MM.1S (cell line): ENCODE measurements around the gene SUSD1.
"Not testable (repeated sequence)": the region's sequence is repeated elsewhere in the genome, so short reads cannot be mapped to it uniquely, and the experiment has no call there.

Experiments used
- DNase-seq: peaks from one replicate; pipeline ENCODE4 v3.0.0-alpha.2; 2015
- H2AFZ ChIP-seq: fragments of 300-600 bp; sonication (generic); 2 replicates; pipeline ENCODE4 v1.6.0; 2016; ENCODE audit warnings: antibody characterized with exemption, low read length
- H3F3A ChIP-seq: fragments of 300-600 bp; sonication (generic); 2 replicates; pipeline ENCODE4 v1.6.1; 2016; ENCODE audit warnings: mild to moderate bottlenecking, antibody characterized with exemption, low read length, moderate library complexity, mixed read lengths; ENCODE audit not compliant: insufficient read depth
- H3K27ac ChIP-seq: fragments of 300-600 bp; sonication (generic); 2 replicates; pipeline ENCODE4 v1.5.1; 2016; ENCODE audit warnings: mild to moderate bottlenecking, low read length
- H3K27me3 ChIP-seq: fragments of 300-600 bp; sonication (generic); replicated peaks from 2 replicates; pipeline ENCODE4 v1.6.0; 2016; ENCODE audit warnings: low read length; ENCODE audit not compliant: insufficient read depth
- H3K36me3 ChIP-seq: fragments of 300-600 bp; sonication (generic); replicated peaks from 2 replicates; pipeline ENCODE4 v1.6.1; 2016; ENCODE audit warnings: mild to moderate bottlenecking, low read length, mixed read lengths; ENCODE audit not compliant: insufficient read depth
- H3K4me1 ChIP-seq: fragments of 300-600 bp; sonication (generic); 2 replicates; pipeline ENCODE4 v1.6.1; 2016; ENCODE audit warnings: low read length, mixed read lengths
- H3K4me2 ChIP-seq: fragments of 300-600 bp; sonication (generic); 2 replicates; pipeline ENCODE4 v1.6.0; 2016; ENCODE audit warnings: low read depth, low read length
- H3K4me3 ChIP-seq: fragments of 300-600 bp; sonication (generic); 2 replicates; pipeline ENCODE4 v1.5.1; 2016; ENCODE audit warnings: low read length, mixed read lengths
- H3K79me2 ChIP-seq: fragments of 300-600 bp; sonication (generic); 2 replicates; pipeline ENCODE4 v1.6.1; 2016; ENCODE audit warnings: mixed run types, low read length, mixed read lengths
- H3K9ac ChIP-seq: fragments of 300-600 bp; sonication (generic); 2 replicates; pipeline ENCODE4 v1.6.1; 2016; ENCODE audit warnings: low read length, mixed read lengths
- H3K9me2 ChIP-seq: fragments of 300-600 bp; sonication (generic); replicated peaks from 2 replicates; pipeline ENCODE4 v1.6.1; 2016; ENCODE audit warnings: mild to moderate bottlenecking, low read length, mixed read lengths; ENCODE audit not compliant: insufficient read depth
- H3K9me3 ChIP-seq: fragments of 300-600 bp; sonication (generic); replicated peaks from 2 replicates; pipeline ENCODE4 v1.6.1; 2016; ENCODE audit warnings: mild to moderate bottlenecking, low read length, mixed read lengths; ENCODE audit not compliant: insufficient read depth
- H4K20me1 ChIP-seq: fragments of 300-600 bp; sonication (generic); 2 replicates; pipeline ENCODE4 v1.6.1; 2016; ENCODE audit warnings: mild to moderate bottlenecking, low read length, moderate library complexity, mixed read lengths; ENCODE audit not compliant: insufficient read depth
- EZH2 ChIP-seq: fragments of 300-600 bp; sonication (generic); optimal IDR thresholded peaks from 2 replicates; pipeline ENCODE3; 2017; ENCODE audit warnings: low read depth, mild to moderate bottlenecking, antibody characterized with exemption, low read length, mixed read lengths
- EZH2phosphoT487 ChIP-seq: fragments of 300-600 bp; sonication (generic); IDR thresholded peaks from 2 replicates; pipeline ENCODE4 v1.6.1; 2018; ENCODE audit warnings: antibody characterized with exemption, low read length
- TF ChIP-seq, protein P1 (sequence below): fragments of 300-600 bp; sonication (generic); IDR thresholded peaks from 2 replicates; pipeline ENCODE4 v1.5.1; 2016; ENCODE audit warnings: antibody characterized with exemption, low read length, mixed read lengths

SUSD1 gene

DNA sequence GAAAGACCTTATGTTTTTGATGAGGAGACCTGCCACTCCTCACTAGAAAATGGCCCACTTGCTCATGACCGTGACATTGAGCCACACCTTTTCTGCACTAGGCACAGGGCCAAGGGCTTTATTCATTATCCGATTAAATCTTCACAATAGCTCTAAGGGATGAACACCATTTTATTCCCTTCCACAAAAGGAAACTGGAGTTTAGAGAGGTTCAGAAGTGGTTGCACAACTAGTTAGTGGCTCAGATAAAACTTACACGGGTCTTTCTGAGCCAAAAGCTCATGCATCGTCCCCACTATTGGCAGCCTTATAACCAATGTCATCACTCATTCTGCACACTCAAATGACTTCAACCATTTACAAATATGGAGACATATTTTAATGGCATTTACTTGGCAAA lies 39.4 kb downstream of the SUSD1 start:
- no peak overlapping the region for H3K4me2 ChIP-seq
- no peak overlapping the region for H3K9ac ChIP-seq
- H2AFZ ChIP-seq: no peak overlapping the region
- H3K9me3 ChIP-seq: no peaks in the 10 kb centered on the region
- H3K79me2 ChIP-seq: no peaks in the 10 kb centered on the region
- peaks cover 4% of the 10 kb centered on the region; the same call in 1 of the 2 replicates for H3K4me1 ChIP-seq
- no peaks in the 10 kb centered on the region for H4K20me1 ChIP-seq
- no peak overlapping the region for H3K27ac ChIP-seq
- no peaks in the 10 kb centered on the region for H3K9me2 ChIP-seq
- 0 out of 2 replicates have a peak, but pooled peaks cover 3% of the 10 kb centered on the region for H3F3A ChIP-seq
- H3K36me3 ChIP-seq: no peaks in the 10 kb centered on the region
- no peaks in the 10 kb centered on the region for H3K27me3 ChIP-seq
- no peak for DNase-seq
- H3K4me3 ChIP-seq: no peak overlapping the region
- TF ChIP-seq EZH2 (no peak), EZH2phosphoT487 (no peak)
- TF ChIP-seq, protein P1, sequence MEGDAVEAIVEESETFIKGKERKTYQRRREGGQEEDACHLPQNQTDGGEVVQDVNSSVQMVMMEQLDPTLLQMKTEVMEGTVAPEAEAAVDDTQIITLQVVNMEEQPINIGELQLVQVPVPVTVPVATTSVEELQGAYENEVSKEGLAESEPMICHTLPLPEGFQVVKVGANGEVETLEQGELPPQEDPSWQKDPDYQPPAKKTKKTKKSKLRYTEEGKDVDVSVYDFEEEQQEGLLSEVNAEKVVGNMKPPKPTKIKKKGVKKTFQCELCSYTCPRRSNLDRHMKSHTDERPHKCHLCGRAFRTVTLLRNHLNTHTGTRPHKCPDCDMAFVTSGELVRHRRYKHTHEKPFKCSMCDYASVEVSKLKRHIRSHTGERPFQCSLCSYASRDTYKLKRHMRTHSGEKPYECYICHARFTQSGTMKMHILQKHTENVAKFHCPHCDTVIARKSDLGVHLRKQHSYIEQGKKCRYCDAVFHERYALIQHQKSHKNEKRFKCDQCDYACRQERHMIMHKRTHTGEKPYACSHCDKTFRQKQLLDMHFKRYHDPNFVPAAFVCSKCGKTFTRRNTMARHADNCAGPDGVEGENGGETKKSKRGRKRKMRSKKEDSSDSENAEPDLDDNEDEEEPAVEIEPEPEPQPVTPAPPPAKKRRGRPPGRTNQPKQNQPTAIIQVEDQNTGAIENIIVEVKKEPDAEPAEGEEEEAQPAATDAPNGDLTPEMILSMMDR: no peak

DNA sequence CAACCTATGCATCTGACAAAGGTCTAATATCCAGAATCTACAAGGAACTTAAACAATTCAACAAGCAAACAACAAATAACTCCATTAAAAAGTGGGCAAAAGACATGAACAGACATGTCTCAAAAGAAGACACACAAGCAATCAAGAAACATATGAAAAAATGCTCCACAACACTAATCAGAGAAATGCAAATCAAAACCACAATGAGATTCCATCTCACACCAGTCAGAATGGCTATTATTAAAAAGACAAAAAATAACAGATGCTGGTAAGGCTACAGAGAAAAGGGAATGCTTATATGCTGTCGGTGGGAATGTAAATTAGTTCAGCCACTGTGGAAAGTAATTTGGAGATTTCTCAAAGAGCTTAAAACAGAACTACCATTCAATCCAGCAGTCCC lies 41.3 kb downstream of the SUSD1 start:
- H4K20me1 ChIP-seq, H3K9me2 ChIP-seq, H2AFZ ChIP-seq, H3K27me3 ChIP-seq, H3K36me3 ChIP-seq, H3F3A ChIP-seq, H3K9ac ChIP-seq, H3K79me2 ChIP-seq, DNase-seq, H3K27ac ChIP-seq, H3K4me1 ChIP-seq, H3K9me3 ChIP-seq, H3K4me2 ChIP-seq, H3K4me3 ChIP-seq: not testable (repeated sequence)

DNA sequence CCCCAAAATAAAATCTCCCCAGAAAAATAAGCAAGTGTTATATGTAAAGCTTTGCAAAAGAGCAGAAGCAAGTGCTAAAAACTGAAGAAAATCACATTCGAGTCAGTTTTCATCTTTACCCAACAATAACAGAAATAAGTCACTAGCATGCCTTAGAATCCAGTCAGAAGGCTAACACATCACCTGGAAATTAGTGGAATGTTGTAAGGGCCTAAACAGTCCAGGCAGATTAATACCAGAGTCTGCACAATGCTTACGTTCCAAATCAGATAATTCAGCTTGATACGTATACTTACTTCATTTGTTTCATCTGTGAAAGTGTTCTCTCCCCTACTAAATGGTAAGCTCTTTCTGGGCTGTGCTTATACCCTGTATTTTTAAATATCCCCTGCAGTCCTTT lies 42.7 kb downstream of the SUSD1 start:
- Histone ChIP-seq H3K27me3 (no peaks in the 10 kb centered on the region), H3K4me2 (no peak overlapping the region)

DNA sequence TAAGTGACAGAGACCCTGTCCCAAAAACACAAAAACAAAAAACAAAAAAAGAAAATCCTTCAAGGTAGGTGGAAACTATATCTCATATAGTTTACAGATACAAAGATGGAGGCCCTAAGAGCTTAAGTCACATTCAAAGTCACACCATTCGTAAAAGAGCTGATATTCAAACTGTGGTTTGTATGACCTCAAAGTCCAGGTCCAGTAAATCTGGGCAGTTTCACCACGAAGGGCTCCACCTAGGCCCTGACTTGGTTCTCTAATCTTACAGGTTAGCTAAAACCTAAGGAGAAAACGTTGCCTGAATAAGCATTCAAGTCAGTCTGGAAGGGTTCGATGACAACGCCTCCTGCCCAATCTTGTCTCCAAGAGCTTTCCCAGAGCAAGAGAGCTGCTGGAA lies 44.1 kb downstream of the SUSD1 start:
- no peak for DNase-seq
- Histone ChIP-seq H4K20me1 (no peaks in the 10 kb centered on the region), H3K9me3 (no peaks in the 10 kb centered on the region), H3K79me2 (no peaks in the 10 kb centered on the region), H2AFZ (no peak overlapping the region), H3K9me2 (no peaks in the 10 kb centered on the region), H3K27ac (no peak overlapping the region), H3K27me3 (no peaks in the 10 kb centered on the region), H3K4me3 (no peak overlapping the region), H3F3A (no peaks in the 10 kb centered on the region), H3K4me1 (no peaks in the 10 kb centered on the region), H3K4me2 (no peak overlapping the region), H3K9ac (no peak overlapping the region), H3K36me3 (no peaks in the 10 kb centered on the region)
- no peak for TF ChIP-seq EZH2
- no peak for TF ChIP-seq EZH2phosphoT487
- TF ChIP-seq, protein P1: no peak

More for the DNA sequence above, 42.7 kb downstream of the SUSD1 start:
- Histone ChIP-seq H3K9ac (no peak overlapping the region), H4K20me1 (no peaks in the 10 kb centered on the region), H3K4me1 (no peaks in the 10 kb centered on the region), H3K36me3 (no peaks in the 10 kb centered on the region), H3K4me3 (no peak overlapping the region), H3K9me2 (no peaks in the 10 kb centered on the region), H2AFZ (no peak overlapping the region), H3K79me2 (no peaks in the 10 kb centered on the region), H3K27ac (no peak overlapping the region), H3K9me3 (no peaks in the 10 kb centered on the region), H3F3A (no peaks in the 10 kb centered on the region)
- no peak for DNase-seq
- TF ChIP-seq, protein P1: no peak
- no peak for TF ChIP-seq EZH2phosphoT487
- TF ChIP-seq EZH2: no peak
